Skeletal muscle tissue (tissue), 4 donors: ENCODE measurements around the gene QSER1. TPM values are rescaled to one million over a fixed set of nuclear protein-coding genes. Genes with fewer than 3 reads are reported as not detected.
"Not testable (repeated sequence)": the region's sequence is repeated elsewhere in the genome, so short reads cannot be mapped to it uniquely, and the experiment has no call there.

Experiments used
- H3K27ac ChIP-seq: one replicate; pipeline ENCODE4 v1.7.0; 2013; ENCODE audit warnings: mild to moderate bottlenecking, low read depth, low read length, inconsistent platforms
- H3K27me3 ChIP-seq, 3 donors: one replicate each; pipeline ENCODE4 v1.7.0; 2013; ENCODE audit warnings: low read length in 3 of 3; ENCODE audit not compliant: control insufficient read depth in 3 of 3, insufficient read depth in 3 of 3
- H3K36me3 ChIP-seq, 3 donors: one replicate each; pipeline ENCODE4 v1.7.0; 2013; ENCODE audit warnings: low read length in 3 of 3; ENCODE audit not compliant: control insufficient read depth in 3 of 3, insufficient read depth in 3 of 3
- H3K4me1 ChIP-seq, 3 donors: one replicate each; pipeline ENCODE4 v1.7.0; 2013; ENCODE audit warnings: low read length in 3 of 3, mild to moderate bottlenecking in 3 of 3; ENCODE audit not compliant: control insufficient read depth in 3 of 3, insufficient read depth in 3 of 3
- H3K4me3 ChIP-seq, 3 donors: one replicate each; pipeline ENCODE4 v1.7.0; 2013; ENCODE audit warnings: low read length in 3 of 3
- H3K9ac ChIP-seq, 3 donors: one replicate each; pipeline ENCODE4 v1.7.0; 2013; ENCODE audit warnings: low read length in 3 of 3, mild to moderate bottlenecking in 3 of 3, moderate library complexity in 2 of 3, low read depth in 1 of 3
- H3K9me3 ChIP-seq, 3 donors: one replicate each; pipeline ENCODE4 v1.7.0; 2013; ENCODE audit warnings: low read length in 3 of 3; ENCODE audit not compliant: control insufficient read depth in 3 of 3
- total RNA-seq: library from RNA; depleted of rRNA; stranded (reverse); fragments of >200 nt; gene quantifications from one replicate; pipeline ENCODE4 v1.2.3, GENCODE V29; 2014
- donor health status: Osteomylitis.

The QSER1 gene
- total RNA-seq, 1 donor from 2014 or later: 29.2 TPM

GRCh38 chr11:32919338-32919737 lies 26.7 kb downstream of the QSER1 start:
- Histone ChIP-seq H3K9me3 (no peaks in the 10 kb centered on the region), H3K9ac (no peak overlapping the region), H3K4me3 (no peak overlapping the region), H3K36me3 (no peaks in the 10 kb centered on the region), H3K4me1 (peaks cover 0 to 3% (median 0%) of the 10 kb centered on the region in 3 donors), H3K27me3 (no peaks in the 10 kb centered on the region), H3K27ac (no peak overlapping the region)

- H3K9me3 ChIP-seq: no peaks in the 10 kb centered on the region
- H3K27me3 ChIP-seq: no peaks in the 10 kb centered on the region
- H3K4me1 ChIP-seq: peaks cover 0 to 3% (median 0%) of the 10 kb centered on the region in 3 donors
- H3K36me3 ChIP-seq: no peaks in the 10 kb centered on the region
- H3K4me3 ChIP-seq: no peak overlapping the region
- H3K27ac ChIP-seq: no peak overlapping the region
- no peak overlapping the region for H3K9ac ChIP-seq
These were observed 28.0 kb downstream of the QSER1 start for GRCh38 chr11:32920570-32920969.

GRCh38 chr11:32921204-32921603 lies 28.6 kb downstream of the QSER1 start:
- Histone ChIP-seq H3K27me3 (no peaks in the 10 kb centered on the region), H3K4me1 (peaks cover 0 to 3% (median 0%) of the 10 kb centered on the region in 3 donors), H3K9me3 (no peaks in the 10 kb centered on the region), H3K27ac (no peak overlapping the region), H3K36me3 (peaks cover 0 to 2% (median 0%) of the 10 kb centered on the region in 3 donors), H3K9ac (no peak overlapping the region), H3K4me3 (no peak overlapping the region)

- H3K9ac ChIP-seq: no peak overlapping the region
- no peak overlapping the region for H3K4me3 ChIP-seq
- H3K36me3 ChIP-seq: peaks cover 15 to 39% (median 28%) of the 10 kb centered on the region in 3 donors
- no peaks in the 10 kb centered on the region for H3K27me3 ChIP-seq
- H3K27ac ChIP-seq: no peak overlapping the region
- H3K9me3 ChIP-seq: no peaks in the 10 kb centered on the region
- no peaks in the 10 kb centered on the region for H3K4me1 ChIP-seq
These were observed 39.0 kb downstream of the QSER1 start for GRCh38 chr11:32931606-32932005.

GRCh38 chr11:32932196-32932595 lies 39.6 kb downstream of the QSER1 start:
- Histone ChIP-seq H3K27ac (no peak overlapping the region), H3K27me3 (no peaks in the 10 kb centered on the region), H3K4me1 (no peaks in the 10 kb centered on the region), H3K9ac (no peak overlapping the region), H3K4me3 (no peak overlapping the region), H3K9me3 (no peaks in the 10 kb centered on the region), H3K36me3 (peaks cover 15 to 39% (median 28%) of the 10 kb centered on the region in 3 donors)

- Histone ChIP-seq H3K36me3 (peaks cover 15 to 39% (median 30%) of the 10 kb centered on the region in 3 donors), H3K27ac (no peak overlapping the region), H3K27me3 (no peaks in the 10 kb centered on the region), H3K9ac (no peak overlapping the region), H3K4me3 (no peak overlapping the region), H3K9me3 (no peaks in the 10 kb centered on the region), H3K4me1 (no peaks in the 10 kb centered on the region)
These were observed 42.9 kb downstream of the QSER1 start for GRCh38 chr11:32935462-32936029.

GRCh38 chr11:32936178-32936577 lies 43.6 kb downstream of the QSER1 start:
- not testable (repeated sequence) for H3K4me3 ChIP-seq, H3K27me3 ChIP-seq, H3K4me1 ChIP-seq, H3K9me3 ChIP-seq, H3K27ac ChIP-seq, H3K9ac ChIP-seq
- peaks cover 15 to 39% (median 30%) of the 10 kb centered on the region in 3 donors for H3K36me3 ChIP-seq

GRCh38 chr11:32937283-32937682 lies 44.7 kb downstream of the QSER1 start:
- H3K27me3 ChIP-seq, H3K4me3 ChIP-seq, H3K9ac ChIP-seq, H3K9me3 ChIP-seq, H3K4me1 ChIP-seq, H3K27ac ChIP-seq: not testable (repeated sequence)
- H3K36me3 ChIP-seq: peaks cover 9 to 31% (median 21%) of the 10 kb centered on the region in 3 donors

- no peaks in the 10 kb centered on the region for H3K9me3 ChIP-seq
- no peak overlapping the region for H3K4me3 ChIP-seq
- H3K9ac ChIP-seq: no peak overlapping the region
- no peak overlapping the region for H3K27ac ChIP-seq
- peaks cover 3 to 14% (median 3%) of the 10 kb centered on the region in 3 donors for H3K36me3 ChIP-seq
- H3K4me1 ChIP-seq: no peaks in the 10 kb centered on the region
- H3K27me3 ChIP-seq: no peaks in the 10 kb centered on the region
These were observed 46.4 kb downstream of the QSER1 start for GRCh38 chr11:32939046-32939445.

GRCh38 chr11:32939866-32940265 lies 47.3 kb downstream of the QSER1 start:
- H3K27ac ChIP-seq: no peak overlapping the region
- no peaks in the 10 kb centered on the region for H3K4me1 ChIP-seq
- no peaks in the 10 kb centered on the region for H3K9me3 ChIP-seq
- no peak overlapping the region for H3K9ac ChIP-seq
- H3K36me3 ChIP-seq: peaks cover 0 to 6% (median 2%) of the 10 kb centered on the region in 3 donors
- H3K27me3 ChIP-seq: no peaks in the 10 kb centered on the region
- H3K4me3 ChIP-seq: no peak overlapping the region
